ENCODE results near the gene MSH3.

MSH3 gene

DNA sequence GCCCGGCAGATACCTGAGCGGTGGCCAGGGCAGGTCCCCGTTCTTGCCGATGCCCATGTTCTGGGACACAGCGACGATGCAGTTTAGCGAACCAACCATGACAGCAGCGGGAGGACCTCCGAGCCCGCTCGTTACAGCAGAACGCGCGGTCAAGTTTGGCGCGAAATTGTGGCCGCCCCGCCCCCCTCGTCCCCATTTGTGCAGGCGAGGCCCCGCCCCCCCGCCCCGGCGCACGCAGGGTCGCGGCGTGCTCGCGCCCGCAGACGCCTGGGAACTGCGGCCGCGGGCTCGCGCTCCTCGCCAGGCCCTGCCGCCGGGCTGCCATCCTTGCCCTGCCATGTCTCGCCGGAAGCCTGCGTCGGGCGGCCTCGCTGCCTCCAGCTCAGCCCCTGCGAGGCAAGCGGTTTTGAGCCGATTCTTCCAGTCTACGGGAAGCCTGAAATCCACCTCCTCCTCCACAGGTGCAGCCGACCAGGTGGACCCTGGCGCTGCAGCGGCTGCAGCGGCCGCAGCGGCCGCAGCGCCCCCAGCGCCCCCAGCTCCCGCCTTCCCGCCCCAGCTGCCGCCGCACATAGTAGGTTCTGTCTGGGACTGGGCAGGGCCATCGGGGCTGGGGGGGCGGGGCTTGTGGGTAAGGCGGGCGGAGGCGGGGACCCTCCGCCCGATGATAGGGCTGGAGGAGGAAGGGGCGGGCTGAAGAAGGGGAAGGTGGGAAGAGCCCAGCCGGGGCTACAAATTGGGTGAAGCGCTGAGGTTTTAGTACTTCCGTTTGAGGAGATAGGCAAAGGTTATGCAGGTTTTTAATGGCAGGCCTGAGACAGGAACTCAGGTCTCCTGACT, at the start of gene MSH3, which contains the start of gene DHFR:
Gene MSH3, plus strand, starts transcription at position 262 of the 840 bp plus-strand sequence. Its CDS starts 76 bp downstream, at position 338.
Gene DHFR, minus strand, starts transcription at position 593 of the 840 bp plus-strand sequence. Its CDS starts 494 bp downstream, at position 99.
- peak; percentile 93 for DNase-seq (ENCODE audit: low spot score)

DNA sequence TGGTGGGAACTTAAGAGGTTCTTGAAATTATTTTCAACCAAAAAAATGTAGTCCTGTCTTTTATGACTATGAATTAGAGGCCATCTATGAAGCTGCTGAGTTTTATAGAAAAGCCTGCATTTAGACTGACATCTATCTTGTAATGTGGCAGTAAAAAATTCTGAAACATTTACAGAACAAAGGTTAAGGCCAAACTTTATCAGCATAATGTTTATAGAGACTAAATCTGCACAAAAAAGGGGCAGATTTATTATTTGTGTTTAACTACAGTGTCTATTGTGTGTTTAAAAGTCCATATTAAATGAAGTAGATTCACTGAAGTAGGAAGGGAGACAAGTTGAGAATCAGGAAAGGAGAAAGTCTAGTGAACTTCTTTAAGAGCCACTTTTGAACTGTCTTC, 47.1 kb upstream of the MSH3 start:
- DNase-seq (ENCODE audit: low spot score), result no peak

DNA sequence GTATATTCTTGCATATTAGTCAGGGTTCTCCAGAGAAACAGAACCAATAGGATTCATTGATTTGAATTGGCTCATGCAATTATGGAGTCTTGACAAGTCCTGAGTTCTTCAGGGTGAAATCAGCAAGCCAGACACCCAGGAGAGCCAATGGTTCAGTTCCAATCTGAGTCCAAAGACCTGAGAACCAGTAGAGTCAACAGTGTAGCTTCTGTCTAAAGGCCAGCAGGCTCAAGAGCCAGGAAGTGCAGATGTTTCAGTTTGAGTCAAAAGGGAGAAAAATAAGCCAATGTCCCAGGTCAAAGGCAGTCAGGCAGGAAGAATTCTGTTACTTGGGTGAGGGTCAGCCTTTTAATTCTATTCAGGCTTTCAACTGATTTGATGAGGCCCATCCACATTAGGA, 46.6 kb upstream of the MSH3 start:
- no peak for DNase-seq (ENCODE audit: low spot score)

DNA sequence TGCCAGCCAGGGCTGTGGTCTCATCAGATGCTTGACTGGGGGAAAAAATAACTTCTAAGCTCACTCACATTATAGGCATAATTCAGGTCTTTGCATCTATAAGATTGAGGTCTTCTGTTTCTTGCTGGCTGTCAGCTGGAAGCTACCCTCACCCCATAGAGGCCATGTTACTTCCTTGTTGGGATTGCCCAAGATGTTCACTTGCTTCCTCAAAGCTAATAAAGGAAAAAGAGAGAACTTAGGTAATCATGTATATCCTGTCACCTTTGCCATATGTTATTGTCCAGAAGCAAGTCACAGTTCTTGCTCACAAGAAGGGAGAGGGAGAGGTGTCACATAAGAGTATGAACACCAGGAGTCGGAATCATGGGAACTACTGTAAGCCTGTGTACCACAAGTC, 45.7 kb upstream of the MSH3 start:
- DNase-seq (ENCODE audit: low spot score), result no peak

DNA sequence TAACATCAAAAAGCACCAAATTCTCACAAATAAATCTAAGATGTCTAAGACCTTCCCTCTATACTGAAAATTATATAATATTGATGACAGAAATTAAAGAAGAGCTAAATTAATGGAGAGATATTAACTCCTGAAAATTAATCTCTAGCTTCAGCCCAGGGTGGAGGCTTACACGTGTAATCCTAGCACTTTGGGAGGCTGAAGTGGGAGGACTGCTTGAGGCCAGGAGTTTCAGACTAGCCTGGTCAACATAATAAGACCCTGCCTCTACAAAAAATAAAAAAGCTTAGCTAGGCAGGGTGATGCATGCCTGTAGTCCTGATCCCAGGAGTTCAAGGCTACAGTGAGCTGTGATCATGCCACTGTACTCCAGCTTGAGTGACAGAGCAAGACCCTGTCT, 44.8 kb upstream of the MSH3 start:
- no peak for DNase-seq (ENCODE audit: low spot score)

DNA sequence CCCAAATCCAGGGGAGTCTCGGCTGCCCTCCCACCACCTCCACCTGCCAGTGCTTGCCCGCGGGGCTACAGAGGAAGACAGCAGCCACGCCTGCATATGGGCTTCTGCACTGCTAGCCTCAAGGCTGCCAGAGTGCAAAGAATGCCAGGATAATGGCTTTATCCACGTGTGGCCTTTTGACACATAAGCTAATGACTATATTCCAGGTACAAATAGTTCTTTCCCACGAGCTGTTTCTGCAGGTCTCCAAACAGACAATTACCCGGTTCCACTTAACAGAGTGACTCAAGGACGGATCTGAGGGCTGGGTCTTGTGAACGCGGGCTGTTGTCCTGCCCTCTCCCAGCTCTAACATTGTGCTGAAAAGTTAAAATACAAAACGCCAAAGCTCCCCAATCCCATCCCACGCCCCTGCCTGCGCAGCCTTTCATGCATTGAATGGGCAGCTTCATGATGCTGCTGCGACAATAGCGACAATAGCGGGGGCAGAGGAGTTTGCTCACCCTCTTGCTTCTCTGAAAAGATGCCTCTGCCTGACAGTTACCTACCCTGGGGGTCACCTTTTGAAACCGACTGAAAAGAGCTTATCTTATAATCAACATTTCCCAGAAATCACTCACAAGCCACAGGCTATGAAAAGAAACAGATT, 39.1 kb upstream of the MSH3 start:
- peak; percentile 10 for DNase-seq (ENCODE audit: low spot score)

DNA sequence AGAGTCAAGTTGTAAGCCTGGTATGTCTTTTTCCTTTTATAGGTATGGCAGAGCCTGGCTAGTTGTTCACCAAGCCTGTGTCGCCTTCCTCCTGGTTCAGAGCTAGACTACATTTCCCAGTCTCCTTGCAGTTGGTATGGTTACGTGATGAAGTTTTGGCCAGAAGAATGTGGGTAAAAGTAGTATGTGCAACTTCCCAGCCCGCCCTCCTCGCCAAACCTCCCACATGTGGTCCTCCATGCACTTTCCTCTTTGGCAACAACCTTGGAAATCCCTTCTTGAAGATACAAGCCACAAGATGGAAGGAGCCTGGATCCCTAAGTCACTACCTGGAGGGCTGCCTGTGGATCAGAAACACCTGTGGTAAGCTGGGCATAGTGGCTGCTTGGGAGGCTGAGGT, 36.0 kb upstream of the MSH3 start:
- no peak for DNase-seq (ENCODE audit: low spot score)

DNA sequence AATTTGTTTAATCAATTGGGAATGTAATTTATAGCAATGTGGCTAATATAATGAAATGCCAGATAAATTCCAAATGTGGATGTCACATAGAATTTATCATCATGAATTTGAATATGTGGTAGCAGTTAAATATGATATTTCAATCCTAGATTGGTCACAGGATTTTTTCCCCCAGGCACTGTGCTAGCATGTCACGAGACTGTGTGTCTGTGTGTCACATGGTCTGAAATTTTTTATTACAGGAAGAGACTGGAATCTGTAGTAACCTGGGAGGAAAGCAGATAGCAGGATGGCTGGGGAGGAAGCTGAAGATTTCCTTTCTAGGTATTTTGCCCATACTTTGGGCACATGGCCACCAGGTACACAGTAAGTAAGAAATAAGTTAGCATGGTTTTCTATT, 35.4 kb upstream of the MSH3 start:
- no peak for DNase-seq (ENCODE audit: low spot score)

DNA sequence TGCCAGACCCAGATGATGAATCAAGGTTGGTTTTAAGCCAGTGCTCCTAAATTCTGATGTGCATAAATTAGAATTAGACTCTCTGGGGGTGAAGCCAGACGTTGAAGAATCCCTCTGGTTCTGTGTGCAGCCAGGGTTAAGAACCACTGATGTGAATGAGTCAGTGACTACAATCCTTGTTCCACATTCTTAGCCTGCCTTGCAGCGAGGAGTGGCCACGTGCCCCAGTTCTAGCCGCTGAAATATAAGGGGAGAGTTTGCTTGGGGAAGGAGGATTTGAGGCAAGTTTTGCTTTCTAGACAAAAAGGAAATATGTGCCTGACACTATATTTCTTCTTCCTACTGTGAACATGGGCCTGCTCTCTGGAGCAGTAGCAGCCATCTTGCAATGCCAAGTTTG, 34.2 kb upstream of the MSH3 start:
- no peak for DNase-seq (ENCODE audit: low spot score)

DNA sequence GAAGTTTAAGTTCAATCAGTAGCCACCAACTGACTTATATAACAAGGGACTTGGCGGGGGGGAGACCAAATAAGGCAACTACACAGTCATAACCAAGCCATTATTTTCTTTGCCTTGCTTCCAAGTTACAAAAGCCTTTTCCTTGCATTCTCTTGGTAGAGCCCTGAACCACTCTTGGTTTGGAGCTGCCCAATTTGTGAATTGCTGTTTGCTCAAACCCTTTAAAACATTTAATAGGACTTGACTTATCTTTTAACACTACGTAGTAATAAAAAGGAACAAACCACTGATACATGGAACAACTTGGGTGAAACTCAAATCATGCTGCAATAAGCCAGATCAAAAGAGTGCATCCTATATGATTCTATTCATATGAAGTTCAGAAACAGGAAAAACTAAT, 31.7 kb upstream of the MSH3 start:
- no peak for DNase-seq (ENCODE audit: low spot score)

DNA sequence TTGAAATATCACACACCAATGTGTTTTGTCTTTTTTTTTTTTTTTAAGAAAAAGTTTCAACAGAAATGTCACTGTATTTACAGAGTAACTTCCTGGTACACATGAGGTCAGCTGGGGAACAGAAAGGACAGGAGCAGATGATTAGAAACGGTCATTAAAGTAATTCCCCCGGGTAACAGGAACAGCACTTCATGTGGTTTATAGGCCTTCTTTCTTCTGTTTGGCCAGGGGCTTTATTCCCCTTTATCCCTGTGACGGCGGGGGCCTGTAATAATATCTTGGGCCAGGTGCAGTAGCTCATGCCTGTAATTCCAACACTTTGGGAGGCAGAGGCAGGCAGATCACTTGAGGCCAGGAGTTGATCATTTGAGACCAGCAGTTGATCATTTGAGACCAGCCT, 30.5 kb upstream of the MSH3 start:
- DNase-seq (ENCODE audit: low spot score), result no peak

DNA sequence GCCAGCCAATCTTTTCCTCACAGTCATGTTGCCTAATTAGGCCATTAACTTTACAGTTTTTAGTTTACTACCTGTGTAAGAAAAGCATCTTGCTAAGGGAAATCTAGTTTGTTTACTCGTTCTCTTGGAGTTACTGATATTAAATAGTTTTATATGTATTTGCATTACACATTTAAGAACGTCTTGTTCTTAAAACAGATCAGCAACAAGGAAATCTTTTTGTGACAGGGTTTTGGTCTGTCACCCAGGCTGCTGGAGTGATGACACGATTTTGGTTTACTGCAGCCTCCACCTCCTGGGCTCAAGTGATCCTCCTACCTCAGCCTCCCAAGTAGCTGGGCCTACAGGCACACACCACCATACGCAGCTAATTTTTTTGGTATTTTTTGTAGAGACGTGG, 29.2 kb upstream of the MSH3 start:
- DNase-seq (ENCODE audit: low spot score), result no peak

DNA sequence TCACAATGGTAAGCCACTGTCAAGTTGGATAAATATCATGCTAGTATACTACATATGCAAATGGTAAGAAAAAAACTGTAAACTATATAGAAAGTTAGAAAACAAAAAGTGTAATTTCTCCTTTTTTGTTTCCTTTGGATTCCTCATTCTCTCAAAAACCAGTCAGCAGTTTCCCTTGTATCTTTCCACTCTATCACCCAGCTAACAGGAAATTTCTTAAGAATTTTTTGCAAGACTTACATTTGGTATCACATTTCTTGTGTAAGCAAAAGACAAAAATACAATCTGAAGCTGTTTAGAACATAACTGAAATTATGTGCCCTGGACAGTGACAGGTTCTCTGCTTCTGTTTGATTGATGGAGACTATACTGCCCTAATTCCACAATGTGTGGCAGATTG, 25.2 kb upstream of the MSH3 start:
- no peak for DNase-seq (ENCODE audit: low spot score)

DNA sequence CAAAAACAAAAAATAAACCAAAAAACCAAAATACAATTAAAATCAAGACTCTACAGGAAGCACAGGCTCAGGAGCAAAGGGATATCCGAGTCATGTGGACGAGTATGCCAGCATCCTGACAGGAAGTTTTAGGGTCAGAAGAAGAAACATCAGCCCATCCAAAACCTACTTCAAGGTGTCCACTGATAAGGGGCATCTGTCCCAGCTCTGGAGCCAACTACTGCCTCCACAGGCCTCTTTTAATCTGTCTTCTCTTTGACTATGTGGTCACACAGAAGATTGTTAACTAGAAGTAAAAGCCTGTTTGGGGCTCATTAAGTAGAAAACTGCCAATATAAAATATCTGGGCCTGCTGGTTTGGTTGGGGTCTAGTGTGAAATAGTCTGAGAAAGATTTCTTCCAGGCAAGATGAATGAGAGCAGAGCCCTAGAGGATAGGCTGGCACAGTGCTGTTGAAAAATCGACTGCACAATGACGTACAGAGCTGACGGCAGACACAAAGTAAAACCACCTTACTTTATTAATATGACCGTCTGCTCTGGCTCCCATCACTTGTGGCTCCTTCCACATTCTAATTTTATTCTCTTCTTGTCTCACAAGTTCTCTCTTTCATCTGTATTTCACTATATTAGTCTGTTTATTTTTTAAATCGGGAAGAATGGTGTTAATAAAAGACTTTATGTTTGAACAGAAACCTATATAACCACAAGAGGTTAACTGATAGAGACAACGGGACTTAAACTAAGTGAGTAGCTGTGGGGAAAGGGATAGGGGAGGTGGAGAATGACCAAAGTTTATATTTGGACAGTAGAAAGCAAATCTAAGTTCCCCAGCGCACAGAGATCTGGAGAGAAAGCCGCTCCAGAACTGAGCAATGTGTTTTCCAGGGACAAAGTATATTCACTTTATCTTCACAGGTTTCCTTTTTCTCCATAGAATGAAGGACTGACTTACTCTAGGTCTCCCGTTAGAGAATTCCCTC, 22.9 kb upstream of the MSH3 start:
- DNase-seq (ENCODE audit: low spot score), result no peak

DNA sequence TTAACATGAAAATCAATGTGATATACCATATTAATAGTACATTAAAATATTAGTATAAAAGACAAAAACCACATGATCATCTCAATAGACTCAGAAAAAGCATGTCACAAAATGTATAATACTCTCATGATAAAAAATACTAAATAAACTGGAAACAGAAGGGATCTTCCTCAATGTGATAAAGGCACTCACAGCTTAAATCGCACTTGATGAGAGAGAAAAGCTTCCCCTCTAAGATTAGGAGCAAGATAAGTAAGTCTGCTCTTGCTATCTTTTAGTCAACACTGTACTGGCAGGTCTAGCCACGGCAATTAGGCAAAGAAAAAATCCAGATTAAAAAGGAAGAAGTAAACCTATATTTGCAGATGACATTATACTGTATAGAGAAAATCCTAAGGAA, 21.8 kb upstream of the MSH3 start:
- no peak for DNase-seq (ENCODE audit: low spot score)

DNA sequence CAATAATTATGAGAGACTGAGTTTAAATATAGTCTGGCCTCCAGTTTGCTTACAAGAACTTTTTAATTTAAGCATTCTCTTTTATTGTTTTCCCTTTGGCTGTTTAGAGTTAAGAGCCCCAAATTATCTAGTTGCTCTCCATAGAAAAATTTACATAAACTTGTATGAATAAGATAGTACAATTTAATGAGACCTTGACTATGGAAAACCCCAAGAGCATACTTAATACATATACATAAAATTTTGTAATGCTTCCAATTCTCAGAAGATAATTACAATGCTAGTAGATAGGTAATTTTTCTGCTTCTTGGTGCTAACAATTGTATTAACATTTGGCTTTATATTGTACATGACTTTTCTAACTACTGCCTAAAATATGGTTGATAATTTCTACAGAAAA, 20.3 kb upstream of the MSH3 start:
- no peak for DNase-seq (ENCODE audit: low spot score)

DNA sequence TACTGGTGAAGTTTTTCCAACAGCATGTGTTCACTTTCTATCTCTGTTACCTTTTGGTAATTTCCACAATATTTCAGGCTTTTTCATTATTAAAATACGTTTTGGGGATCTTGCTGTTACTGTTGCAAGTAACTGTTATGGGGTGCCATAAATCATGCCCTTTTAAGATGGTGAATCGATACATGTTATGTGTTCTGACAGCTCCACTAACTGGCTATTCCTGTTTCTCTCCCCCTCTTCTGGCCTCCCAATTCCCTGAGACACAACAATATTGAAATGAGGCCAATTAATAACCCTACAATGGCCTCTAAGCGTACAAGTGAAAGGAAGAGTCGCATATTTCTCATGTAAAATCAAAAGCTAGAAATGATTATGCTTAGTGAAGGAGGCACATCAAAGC, 13.1 kb upstream of the MSH3 start:
- DNase-seq (ENCODE audit: low spot score), result no peak

DNA sequence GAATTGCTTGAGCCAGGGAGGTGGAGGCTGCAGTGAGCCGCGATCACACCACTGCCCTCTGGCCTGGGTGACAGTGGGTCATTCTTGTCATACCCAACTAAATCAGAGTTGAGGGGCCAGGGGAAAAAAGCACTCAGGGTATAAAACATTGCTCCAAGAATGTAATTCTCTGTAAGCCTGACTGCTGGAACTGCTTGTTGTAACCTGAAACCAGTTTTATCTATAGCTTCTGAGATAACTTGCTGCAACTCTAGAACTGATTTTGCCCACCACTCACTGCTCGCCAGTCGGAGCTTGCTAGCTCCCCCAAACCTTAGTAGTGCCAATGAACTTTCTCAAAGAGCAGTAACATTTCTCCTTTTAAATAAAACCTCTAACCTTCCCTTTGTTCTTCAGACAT, 9.6 kb upstream of the MSH3 start:
- no peak for DNase-seq (ENCODE audit: low spot score)

DNA sequence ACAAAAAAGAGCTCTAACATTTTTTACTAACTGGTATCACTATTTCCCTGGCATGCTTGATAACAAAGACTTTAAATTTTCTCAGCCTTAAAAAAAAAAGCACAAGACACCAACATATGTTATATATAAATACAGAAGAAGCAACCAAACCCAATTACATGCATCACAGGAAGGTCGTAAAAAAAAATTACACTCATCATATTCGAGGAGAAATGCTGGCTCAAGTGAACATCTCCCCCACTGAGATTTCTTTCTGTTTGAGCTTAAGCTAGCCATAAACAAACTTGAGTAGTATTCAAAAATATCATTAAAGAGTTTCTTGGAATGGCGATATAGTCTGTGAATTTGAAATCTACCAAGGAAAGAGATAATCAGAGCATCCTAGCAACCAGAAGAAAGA, 7.5 kb upstream of the MSH3 start:
- DNase-seq (ENCODE audit: low spot score), result no peak

DNA sequence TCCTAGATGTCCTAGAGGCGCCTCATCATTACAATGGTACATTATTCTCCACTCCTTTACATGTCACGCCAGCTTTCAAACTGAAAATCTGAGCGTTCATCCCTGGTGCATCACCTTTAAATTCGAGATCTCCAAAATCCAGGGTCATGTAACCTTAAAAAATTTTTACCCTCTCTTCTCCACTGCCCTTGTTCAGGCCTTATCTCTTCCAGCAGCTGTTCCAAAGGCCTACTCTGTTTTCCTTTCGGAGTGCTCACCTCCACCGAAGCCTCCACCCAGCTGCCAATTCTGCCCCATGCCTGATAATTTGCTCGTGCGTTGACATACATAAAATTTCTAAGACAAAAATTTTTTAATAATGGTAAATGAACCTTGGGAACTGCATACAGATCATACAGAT, 950 bp upstream of the MSH3 start:
- DNase-seq (ENCODE audit: low spot score), result no peak

DNA sequence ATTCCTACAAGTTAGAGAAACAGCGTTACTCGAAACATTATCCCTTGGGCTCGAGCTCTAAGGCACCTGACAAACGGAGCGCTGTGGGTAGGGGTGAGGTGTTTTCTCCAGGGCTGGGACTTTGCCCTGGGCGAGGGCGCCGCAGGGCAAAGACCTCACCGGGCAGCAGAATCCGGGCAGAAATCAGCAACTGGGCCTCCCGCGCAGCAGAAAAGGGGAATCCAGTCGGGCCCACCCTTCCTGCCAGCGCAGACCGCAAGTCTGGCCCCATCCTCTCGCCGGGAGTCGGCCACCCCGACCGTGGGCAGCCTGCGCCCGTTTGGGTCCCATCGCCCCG, 430 bp upstream of the MSH3 start:
- no peak for DNase-seq (ENCODE audit: low spot score)

DNA sequence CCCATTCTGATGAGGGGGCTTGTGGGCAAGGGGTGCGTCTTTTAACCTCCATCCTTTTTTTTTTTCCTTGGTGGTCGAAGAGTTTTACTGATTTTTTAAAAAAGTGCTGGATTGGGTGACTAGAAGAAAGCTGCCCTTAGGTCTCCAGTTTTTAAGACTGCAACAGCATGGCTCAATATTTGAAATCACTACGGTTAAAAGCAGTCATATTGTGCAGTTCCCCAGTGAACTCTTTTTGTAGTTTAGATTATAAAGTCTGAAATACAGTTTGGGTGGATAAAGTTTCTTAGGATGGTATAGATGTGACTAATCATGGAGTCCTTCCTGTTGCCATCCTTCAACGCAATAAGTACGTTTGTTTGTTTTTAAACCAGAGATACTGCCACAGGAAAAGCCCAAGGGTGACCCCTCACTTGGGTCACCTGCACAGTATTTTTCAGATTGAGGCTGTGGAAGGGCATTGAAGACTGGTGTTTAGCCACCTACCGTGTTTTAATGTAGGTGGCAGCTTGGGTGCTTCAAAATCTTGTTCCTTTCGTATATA, 851 bp downstream of the MSH3 start:
- no peak for DNase-seq (ENCODE audit: low spot score)

Measured in Ammon's horn (tissue), 1 donor.